NCI-H2107 (cell line): ENCODE data around the gene TSPAN13.
A peak's percentile ranks its signal among the peaks of the same experiment; 100 is the strongest.

Experiments used
- DNase-seq: peaks from one replicate; lab custom pipeline; 2025; lab: John Stamatoyannopoulos, UW

Gene TSPAN13

GRCh38 chr7:16774986-16775385, 21.4 kb downstream of the TSPAN13 start:
- DNase-seq = no peak

GRCh38 chr7:16776053-16776452, 22.5 kb downstream of the TSPAN13 start:
- no peak for DNase-seq

- no peak for DNase-seq
These were observed 24.9 kb downstream of the TSPAN13 start for GRCh38 chr7:16778476-16778875.

GRCh38 chr7:16779051-16779450, 25.5 kb downstream of the TSPAN13 start:
- DNase-seq = no peak

- DNase-seq = no peak
These were observed 27.0 kb downstream of the TSPAN13 start for GRCh38 chr7:16780596-16780995.

- no peak for DNase-seq
These were observed 31.8 kb downstream of the TSPAN13 start for GRCh38 chr7:16785321-16785720.

GRCh38 chr7:16785846-16786245, 32.3 kb downstream of the TSPAN13 start:
- DNase-seq = no peak

- no peak for DNase-seq
These were observed 32.7 kb downstream of the TSPAN13 start for GRCh38 chr7:16786257-16786656.

GRCh38 chr7:16787127-16787526, 33.6 kb downstream of the TSPAN13 start:
- DNase-seq = no peak

GRCh38 chr7:16791071-16791470, 37.5 kb downstream of the TSPAN13 start:
- DNase-seq = no peak

- no peak for DNase-seq
These were observed 38.5 kb downstream of the TSPAN13 start for GRCh38 chr7:16791905-16792698.

- DNase-seq = no peak
These were observed 41.4 kb downstream of the TSPAN13 start for GRCh38 chr7:16794986-16795385.

- DNase-seq = no peak
These were observed 42.1 kb downstream of the TSPAN13 start for GRCh38 chr7:16795624-16796023.

- peak; percentile 15 for DNase-seq
These were observed 47.6 kb downstream of the TSPAN13 start for GRCh38 chr7:16801111-16801542.

- DNase-seq = no peak
These were observed 48.0 kb downstream of the TSPAN13 start for GRCh38 chr7:16801579-16801978.

GRCh38 chr7:16803125-16803524, 49.6 kb downstream of the TSPAN13 start:
- no peak for DNase-seq

- DNase-seq = no peak
These were observed 50.5 kb downstream of the TSPAN13 start for GRCh38 chr7:16803881-16804673.

GRCh38 chr7:16804674-16805439, 51.3 kb downstream of the TSPAN13 start, which contains the start of gene AGR2:
AGR2 (minus strand) TSS chr7:16804999; CDS start chr7:16801796, 3,203 bp downstream.
- DNase-seq = no peak

GRCh38 chr7:16805441-16805840, 51.9 kb downstream of the TSPAN13 start:
- no peak for DNase-seq

- DNase-seq = no peak
These were observed 56.6 kb downstream of the TSPAN13 start for GRCh38 chr7:16810112-16810511.

GRCh38 chr7:16810573-16810972, 57.0 kb downstream of the TSPAN13 start:
- no peak for DNase-seq

- DNase-seq = no peak
These were observed 58.0 kb downstream of the TSPAN13 start for GRCh38 chr7:16811551-16811950.
